ENCODE measurements around the gene DAPK2.

Gene DAPK2

GRCh38 chr15:63948436-63948835, 97.8 kb downstream of the DAPK2 start:
- DNase-seq (ENCODE audit: extremely low spot score, insufficient read length, low read depth) (no peak), FAIRE-seq (no peak)

- no peak for DNase-seq (ENCODE audit: extremely low spot score, insufficient read length, low read depth)
- no peak for FAIRE-seq
Observed at GRCh38 chr15:63947228-63947627, 99.1 kb downstream of the DAPK2 start.

GRCh38 chr15:63946524-63947065, 99.7 kb downstream of the DAPK2 start:
- FAIRE-seq (no peak), DNase-seq (ENCODE audit: extremely low spot score, insufficient read length, low read depth) (no peak)

GRCh38 chr15:63945838-63946298, 100.4 kb downstream of the DAPK2 start:
- DNase-seq (ENCODE audit: extremely low spot score, insufficient read length, low read depth) (no peak), FAIRE-seq (no peak)

- FAIRE-seq (peak; percentile 38), DNase-seq (ENCODE audit: extremely low spot score, insufficient read length, low read depth) (peak; percentile 40)
Observed at GRCh38 chr15:63945007-63945788, 101.1 kb downstream of the DAPK2 start.

GRCh38 chr15:63944681-63944955, 101.7 kb downstream of the DAPK2 start:
- FAIRE-seq (no peak), DNase-seq (ENCODE audit: extremely low spot score, insufficient read length, low read depth) (no peak)

GRCh38 chr15:63943829-63944680, 102.2 kb downstream of the DAPK2 start:
- DNase-seq (ENCODE audit: extremely low spot score, insufficient read length, low read depth) (no peak), FAIRE-seq (no peak)

- DNase-seq (ENCODE audit: extremely low spot score, insufficient read length, low read depth) (no peak), FAIRE-seq (no peak)
Observed at GRCh38 chr15:63942486-63943365, 103.6 kb downstream of the DAPK2 start.

- no peak for DNase-seq (ENCODE audit: extremely low spot score, insufficient read length, low read depth)
- no peak for FAIRE-seq
Observed at GRCh38 chr15:63941698-63942465, 104.4 kb downstream of the DAPK2 start.

- no peak for FAIRE-seq
- DNase-seq (ENCODE audit: extremely low spot score, insufficient read length, low read depth), result no peak
Observed at GRCh38 chr15:63940966-63941620, 105.2 kb downstream of the DAPK2 start.

GRCh38 chr15:63939531-63940130, 106.7 kb downstream of the DAPK2 start:
- DNase-seq (ENCODE audit: extremely low spot score, insufficient read length, low read depth) (no peak), FAIRE-seq (peak; percentile 69)

- DNase-seq (ENCODE audit: extremely low spot score, insufficient read length, low read depth) (no peak), FAIRE-seq (no peak)
Observed at GRCh38 chr15:63938486-63939061, 107.7 kb downstream of the DAPK2 start.

- no peak for FAIRE-seq
- DNase-seq (ENCODE audit: extremely low spot score, insufficient read length, low read depth), result no peak
Observed at GRCh38 chr15:63933522-63933921, 112.8 kb downstream of the DAPK2 start.

- FAIRE-seq (no peak), DNase-seq (ENCODE audit: extremely low spot score, insufficient read length, low read depth) (no peak)
Observed at GRCh38 chr15:63931556-63931955, 114.7 kb downstream of the DAPK2 start.

- DNase-seq (ENCODE audit: extremely low spot score, insufficient read length, low read depth) (no peak), FAIRE-seq (no peak)
Observed at GRCh38 chr15:63930034-63930433, 116.3 kb downstream of the DAPK2 start.

GRCh38 chr15:63928185-63928842, 118.0 kb downstream of the DAPK2 start:
- no peak for DNase-seq (ENCODE audit: extremely low spot score, insufficient read length, low read depth)
- no peak for FAIRE-seq

Data from GM18507 (cell line).